HepG2 (cell line): Measurements from ENCODE around the gene SPOPL. TPM values are rescaled to one million over a fixed set of nuclear protein-coding genes. Genes with fewer than 3 reads are reported as not detected.

Source experiments
- ATAC-seq: fragments of 200-7000 bp; cut with Tn5 transposase; 3 replicates; pipeline ENCODE4 v1.9.1; 2020; ENCODE audit warnings: mild to moderate bottlenecking, moderate library complexity
- BruUV-seq: library from RNA; stranded (reverse); fragments of 400-500 nt; replicated peaks from 2 replicates; lab custom pipeline; 2021; lab: Mats Ljungman, UMichigan
- CTCF ChIA-PET: fragments of 300-600 bp; formaldehyde crosslinking; extraction: SDS; loops from one replicate; lab custom pipeline; 2021; ENCODE audit warnings: low total read pairs, inconsistent platforms, low intra/inter-chr PET ratio; lab: Yijun Ruan, JAX
- POLR2A ChIA-PET: fragments of 350-600 bp; sonication (Branson Sonifier 250); formaldehyde crosslinking; loops from one replicate; lab custom pipeline; 2020; ENCODE audit warnings: antibody characterized with exemption, inconsistent platforms; lab: Yijun Ruan, JAX
- DNase-seq: peaks from one replicate; pipeline ENCODE4 v3.0.0-alpha.2; 2015; ENCODE audit warnings: low spot score
- FAIRE-seq: peaks from 3 replicates; lab custom pipeline; 2011; peaks lifted over from hg19 to GRCh38; lab: Jason Lieb, UNC
- H2AFZ ChIP-seq: one replicate; pipeline ENCODE4 v1.6.1; 2011; ENCODE audit warnings: low read length, inconsistent platforms
- H3K27ac ChIP-seq: fragments of 300-600 bp; 3 replicates; pipeline ENCODE4 v1.8.0; 2011; ENCODE audit warnings: mixed run types, mild to moderate bottlenecking, mixed read lengths, low read length, inconsistent platforms; ENCODE audit not compliant: insufficient read depth; ENCODE audit errors: extremely low read length
- H3K27me3 ChIP-seq, 2 experiments: fragments of 200-600 bp in 1 of 2; 2 replicates in 1 of 2; 3 replicates in 1 of 2; pipeline versions ENCODE4 v1.6.0 to v1.8.0; 2011; ENCODE audit warnings: low read length in 2 of 2, mild to moderate bottlenecking in 2 of 2, moderate library complexity in 2 of 2, inconsistent platforms in 1 of 2; ENCODE audit not compliant: insufficient read depth in 2 of 2, control insufficient read depth in 1 of 2
- H3K36me3 ChIP-seq, 2 experiments: fragments of 200-600 bp in 1 of 2; replicated peaks in 1 of 2; 2 replicates in 1 of 2; 3 replicates in 1 of 2; pipeline versions ENCODE4 v1.5.1 to v1.8.0; 2011; ENCODE audit warnings: low read length in 2 of 2, inconsistent platforms in 1 of 2; ENCODE audit not compliant: insufficient read depth in 2 of 2, control insufficient read depth in 1 of 2
- H3K4me1 ChIP-seq: 2 replicates; pipeline ENCODE4 v1.5.1; 2012; ENCODE audit warnings: low read length, inconsistent platforms; ENCODE audit not compliant: insufficient read depth
- H3K4me2 ChIP-seq: 2 replicates; pipeline ENCODE4 v1.6.0; 2011; ENCODE audit warnings: low read depth, low read length, inconsistent platforms
- H3K4me3 ChIP-seq, 3 experiments: fragments of 200-600 bp in 1 of 3; sonication (generic), shearing (Covaris generic) in 1 of 3; replicated peaks in 1 of 3; 2 replicates each; pipeline ENCODE4 v1.5.1; 2011 to 2016; ENCODE audit warnings: low read length in 3 of 3, inconsistent platforms in 2 of 3, low read depth in 2 of 3, mild to moderate bottlenecking in 2 of 3, control low read depth in 1 of 3, mixed read lengths in 1 of 3; ENCODE audit not compliant: insufficient read depth in 1 of 3
- H3K79me2 ChIP-seq: one replicate; pipeline ENCODE4 v1.6.1; 2011; ENCODE audit warnings: low read length, inconsistent platforms; ENCODE audit not compliant: insufficient read depth
- H3K9ac ChIP-seq: 2 replicates; pipeline ENCODE4 v1.6.0; 2011; ENCODE audit warnings: mild to moderate bottlenecking, low read depth, low read length, inconsistent platforms; ENCODE audit not compliant: insufficient read depth
- H3K9me3 ChIP-seq: 2 replicates; pipeline ENCODE4 v1.5.1; 2012; ENCODE audit warnings: mild to moderate bottlenecking, low read length
- H4K20me1 ChIP-seq: 2 replicates; pipeline ENCODE4 v1.6.0; 2011; ENCODE audit warnings: inconsistent platforms, mild to moderate bottlenecking, low read length, moderate library complexity; ENCODE audit not compliant: insufficient read depth
- CEBPG ChIP-seq: IDR thresholded peaks from 2 replicates; pipeline ENCODE4 v1.6.1; 2016
- CEBPZ ChIP-seq: IDR thresholded peaks from 2 replicates; pipeline ENCODE4 v1.6.1; 2012; ENCODE audit warnings: low read length, improper control_type of control experiment
- LBX2 ChIP-seq: sonication (generic); formaldehyde crosslinking; IDR thresholded peaks from 2 replicates; pipeline ENCODE4 v1.5.0; 2020; ENCODE audit warnings: missing genetic modification reagents, mild to moderate bottlenecking, borderline replicate concordance
- SOX13 ChIP-seq, 3 experiments: fragments of 450-650 bp in 1 of 3; sonication (generic) in 1 of 3; formaldehyde crosslinking in 1 of 3; IDR thresholded peaks in 2 of 3; conservative IDR thresholded peaks in 1 of 3; 2 replicates each; pipeline versions ENCODE4 v1.5.0 to v1.6.1; 2016 to 2020; ENCODE audit warnings: antibody characterized with exemption in 1 of 3, mild to moderate bottlenecking in 1 of 3, missing compliant biosample characterization in 1 of 3, missing genetic modification reagents in 1 of 3, moderate library complexity in 1 of 3
- YY1 ChIP-seq: IDR thresholded peaks from 2 replicates; pipeline ENCODE4 v1.6.1; 2011; ENCODE audit warnings: low read length, low read depth, moderate library complexity, mild to moderate bottlenecking; ENCODE audit not compliant: insufficient read depth, insufficient replicate concordance
- ZNF230 ChIP-seq: sonication (generic); formaldehyde crosslinking; IDR thresholded peaks from 2 replicates; pipeline ENCODE4 v1.4.0; 2020; ENCODE audit warnings: mild to moderate bottlenecking, missing genetic modification reagents
- ZNF263 ChIP-seq: sonication (generic); formaldehyde crosslinking; IDR thresholded peaks from 2 replicates; pipeline ENCODE4 v1.4.0; 2020; ENCODE audit warnings: missing genetic modification reagents
- ZNF724P ChIP-seq: sonication (generic); formaldehyde crosslinking; IDR thresholded peaks from 2 replicates; pipeline ENCODE4 v1.8.0; 2022; ENCODE audit warnings: missing genetic modification reagents, borderline replicate concordance
- ZNF772 ChIP-seq: sonication (generic); formaldehyde crosslinking; IDR thresholded peaks from 2 replicates; pipeline ENCODE4 v1.5.0; 2020; ENCODE audit warnings: mild to moderate bottlenecking, missing genetic modification reagents
- WGBS: methylation state at CpG from one replicate; pipeline ENCODE4 v1.1.6; 2017; ENCODE audit warnings: low lambda C conversion rate; 5-methylcytosine and 5-hydroxymethylcytosine counted together
- in situ Hi-C: cut with HindIII; loops from 2 replicates; pipeline ENCODE4 v1.10.0; 2017; ENCODE audit warnings: low pct_unique_long_range_greater_than_20kb; ENCODE audit not compliant: extremely low pct_ligation_motif_present
- intact Hi-C: fragments of 100-400 bp; cut with micrococcal nuclease; formaldehyde crosslinking; loops from one replicate; pipeline ENCODE4 v1.10.0; 2022; ENCODE audit not compliant: unreplicated experiment
- polyA plus RNA-seq, 8 experiments: library from polyadenylated mRNA; depleted of rRNA in 3 of 8; stranded (reverse) in 7 of 8; unstranded in 1 of 8; fragments of >200 nt; fragmentation: Illumina TruSeq in 4 of 8; extraction: Trizol in 4 of 8; gene quantifications; 2 replicates each; pipeline versions ENCODE4 v1.2.1 to v1.2.3, GENCODE V29; 2011 to 2016; ENCODE audit warnings: low read depth in 4 of 8, missing spikeins in 1 of 8, mixed read lengths in 1 of 8; ENCODE audit not compliant: insufficient read depth in 1 of 8
- total RNA-seq, 5 experiments: library from RNA; depleted of rRNA; stranded (reverse); fragments of >200 nt; fragmentation: Illumina TruSeq; extraction: Trizol; gene quantifications; 2 replicates each; pipeline ENCODE4 v1.2.3, GENCODE V29; 2016; ENCODE audit warnings: low read depth in 1 of 5

Gene SPOPL
- total and polyA plus RNA-seq, 2 of the 13 experiments (the other 11 are each of a cell fraction or from before 2014, with no cell fraction given), result 12.6 to 51.6 TPM

DNA sequence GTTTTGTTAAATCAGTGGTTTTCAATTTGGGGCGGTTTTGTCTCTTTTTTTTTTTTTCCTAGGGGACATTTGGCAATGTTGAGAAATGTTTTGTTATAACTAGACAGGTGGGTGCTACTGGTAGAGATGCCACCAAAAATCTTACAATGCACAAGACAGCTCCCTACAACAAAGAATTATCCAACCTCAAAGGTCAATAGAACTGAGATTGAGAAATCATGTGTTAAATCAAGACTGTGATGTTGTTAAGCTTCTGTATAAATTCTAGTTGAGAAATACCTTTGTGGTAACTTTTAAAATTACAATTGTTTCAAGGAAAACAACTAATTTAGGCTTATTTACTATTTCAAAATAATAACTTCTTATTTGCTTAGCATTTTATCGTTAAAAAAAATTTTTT lies 9.4 kb upstream of the SPOPL start (continued):
- TF ChIP-seq ZNF772 (CRISPR knock-in tag) (no peak), CEBPG (CRISPR knock-in tag) (peak; percentile 11; the same call in 1 of the 2 replicates), CEBPZ (no peak), YY1 (no peak), SOX13 (IDR thresholded peaks at IDR 0.05) (no peak), SOX13 (CRISPR knock-in tag; conservative IDR thresholded peaks at IDR 0.05 in 1 of 2, IDR thresholded peaks at IDR 0.05 in 1 of 2) (peak in 1 of 2 experiments; percentile 18; a peak in 1 of 4 replicates)

- in situ Hi-C loops (no loop called here), intact Hi-C loops (loop anchor here (5.0 kb wide), 3 partner anchors 219 to 531 kb away; partner anchors contain the start of gene HNMT)
- TF ChIP-seq ZNF230 (CRISPR knock-in tag), result no peak
- TF ChIP-seq LBX2 (CRISPR knock-in tag), result no peak
- no peak for TF ChIP-seq ZNF724P
- TF ChIP-seq ZNF263, result peak; percentile 46; the same call in 1 of the 2 replicates
- DNase-seq (no peak), FAIRE-seq (no peak), ATAC-seq (no peak)
- 97% methylated on average over 4 of the region's 4 CpGs for WGBS
- Histone ChIP-seq H4K20me1 (no peaks in the 10 kb centered on the region), H3K36me3 (no peaks in the 10 kb centered on the region; a peak in 1 of 5 replicates), H3K27ac (peak overlapping the region; percentile 69), H2AFZ (no peak overlapping the region), H3K4me3 (no peak overlapping the region), H3K4me2 (no peak overlapping the region; the same call in 1 of the 2 replicates), H3K4me1 (peaks cover 78% of the 10 kb centered on the region), H3K9me3 (no peaks in the 10 kb centered on the region), H3K27me3 (no peaks in the 10 kb centered on the region), H3K79me2 (peaks cover 3% of the 10 kb centered on the region), H3K9ac (no peak overlapping the region)
- ChIA-PET POLR2A (interaction anchor here (1.0 kb wide), 1 partner anchor 529 kb away, joined by 4 read pairs; the partner anchor contains the start of gene HNMT), CTCF (no interaction called here)
- BruUV-seq, result no TSS peak
These were observed 8.2 kb upstream of the SPOPL start for GRCh38 chr2:138493334-138493733.
